GM12864 (cell line): ENCODE data around the gene HENMT1.

Experiments
- DNase-seq: peaks from one replicate; pipeline ENCODE4 v3.0.0-alpha.2; 2011; ENCODE audit warnings: low read depth
- H3K4me3 ChIP-seq: 2 replicates; pipeline ENCODE4 v1.5.1; 2011; ENCODE audit warnings: mild to moderate bottlenecking, low read depth, low read length, control low read depth
- CTCF ChIP-seq: IDR thresholded peaks from 2 replicates; pipeline ENCODE4 v1.5.1; 2011; ENCODE audit warnings: low read depth, mild to moderate bottlenecking, moderate library complexity, low read length, control low read depth, inconsistent platforms; ENCODE audit errors: missing control alignments

Gene HENMT1

DNA sequence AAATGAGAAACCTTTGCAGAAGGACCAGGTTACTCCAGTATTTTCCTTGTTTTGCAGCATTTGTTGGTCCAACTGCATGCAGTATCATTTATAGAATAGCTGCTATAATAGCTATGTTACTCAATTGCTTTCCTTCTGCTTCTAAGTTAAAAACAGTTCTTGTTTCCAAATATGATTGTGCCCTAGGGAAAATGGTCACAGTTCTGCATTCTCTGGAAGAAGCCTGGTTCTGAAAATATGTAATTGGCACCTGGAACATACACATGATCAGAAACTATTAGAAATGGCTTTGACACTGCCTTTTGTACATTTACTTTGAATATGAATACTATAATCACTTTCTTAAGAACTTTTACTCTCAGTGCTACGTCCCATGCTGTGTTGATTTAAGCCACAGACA, 33.6 kb downstream of the HENMT1 start:
- TF ChIP-seq CTCF, result no peak
- H3K4me3 ChIP-seq, result no peak overlapping the region
- no peak for DNase-seq

- no peak overlapping the region for H3K4me3 ChIP-seq
- DNase-seq, result no peak
- TF ChIP-seq CTCF, result no peak
Observed at GRCh38 chr1:108624069-108624468, 36.8 kb downstream of the HENMT1 start.

GRCh38 chr1:108617724-108618056, 43.2 kb downstream of the HENMT1 start:
- H3K4me3 ChIP-seq, result no peak overlapping the region
- DNase-seq, result no peak
- TF ChIP-seq CTCF, result no peak

DNA sequence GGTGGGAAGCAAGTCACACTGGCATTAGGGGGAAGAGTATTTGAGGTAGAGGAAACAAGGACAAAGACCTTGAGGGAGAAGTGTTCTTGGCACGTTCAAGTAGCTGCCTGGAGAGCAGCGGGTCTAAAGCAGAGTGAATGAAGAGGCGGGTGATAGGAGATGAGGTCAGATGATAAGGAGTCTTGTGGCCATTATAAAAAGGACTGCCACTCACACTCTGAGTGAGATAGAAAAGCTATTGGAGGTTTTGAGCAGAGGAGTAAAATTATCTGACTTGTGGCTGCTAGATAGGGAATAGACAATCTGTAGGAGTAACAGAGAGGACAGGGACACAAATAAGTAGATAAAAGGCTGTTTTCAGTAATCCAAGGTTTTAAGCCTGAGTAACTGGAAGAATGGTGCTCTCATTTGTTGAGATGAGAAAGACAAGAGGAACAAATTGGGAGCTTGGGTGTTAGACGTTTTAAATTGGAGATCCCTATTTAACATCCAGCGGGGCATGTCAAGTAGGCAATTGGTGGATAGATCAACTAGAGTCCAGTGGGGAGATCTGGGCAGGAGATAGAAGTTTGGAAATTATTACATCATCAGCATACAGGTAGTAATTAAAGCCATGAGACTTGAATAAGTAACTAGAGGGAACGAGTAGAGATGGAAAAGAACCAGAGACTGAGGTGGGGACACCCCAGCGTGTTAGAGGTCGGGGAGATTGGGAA, 43.7 kb downstream of the HENMT1 start:
- no peak overlapping the region for H3K4me3 ChIP-seq
- no peak for TF ChIP-seq CTCF

DNA sequence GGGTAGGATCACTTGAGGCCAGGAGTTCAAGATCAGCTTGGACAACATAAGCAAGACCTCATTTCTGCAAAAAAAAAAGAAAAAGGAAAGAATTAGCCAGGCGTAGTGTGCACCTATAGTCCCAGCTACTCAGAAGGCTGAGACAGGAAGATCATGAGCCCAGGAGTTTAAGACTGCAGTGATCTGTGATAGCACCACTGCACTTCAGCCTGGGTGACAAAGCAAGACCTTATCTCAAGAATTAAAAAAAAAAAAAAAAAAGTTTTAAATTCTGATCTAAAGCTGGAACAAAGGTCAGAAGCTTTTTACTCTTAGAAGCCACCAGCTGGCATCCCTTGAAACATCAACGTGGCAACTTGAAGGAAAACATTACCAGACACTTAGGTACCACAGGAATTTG, 45.3 kb downstream of the HENMT1 start:
- DNase-seq, result no peak
- no peak for TF ChIP-seq CTCF
- H3K4me3 ChIP-seq, result no peak overlapping the region

More for the DNA sequence above, 43.7 kb downstream of the HENMT1 start:
- no peak for DNase-seq

- TF ChIP-seq CTCF, result no peak
- no peak overlapping the region for H3K4me3 ChIP-seq
- no peak for DNase-seq
Observed at GRCh38 chr1:108612496-108612895, 48.4 kb downstream of the HENMT1 start.

GRCh38 chr1:108611984-108612383, 48.9 kb downstream of the HENMT1 start:
- TF ChIP-seq CTCF, result no peak
- no peak for DNase-seq
- H3K4me3 ChIP-seq, result no peak overlapping the region
